Forelimb muscle (tissue), 1 donor: ENCODE measurements around the gene ADAR. TPM values are rescaled to one million over a fixed set of nuclear protein-coding genes. Genes with fewer than 3 reads are reported as not detected.
A peak's percentile ranks its signal among the peaks of the same experiment; 100 is the strongest.
"Not testable (repeated sequence)": the region's sequence is repeated elsewhere in the genome, so short reads cannot be mapped to it uniquely, and the experiment has no call there.

ENCODE experiments used
- DNase-seq: peaks from one replicate; pipeline ENCODE4 v3.0.0-alpha.2; 2013; ENCODE audit warnings: low read depth
- polyA plus RNA-seq: library from polyadenylated mRNA; unstranded; fragments of 120-200 nt; gene quantifications from one replicate; pipeline ENCODE4 v1.2.1, GENCODE V29; 2013; ENCODE audit not compliant: insufficient read length

ADAR gene, protein sequence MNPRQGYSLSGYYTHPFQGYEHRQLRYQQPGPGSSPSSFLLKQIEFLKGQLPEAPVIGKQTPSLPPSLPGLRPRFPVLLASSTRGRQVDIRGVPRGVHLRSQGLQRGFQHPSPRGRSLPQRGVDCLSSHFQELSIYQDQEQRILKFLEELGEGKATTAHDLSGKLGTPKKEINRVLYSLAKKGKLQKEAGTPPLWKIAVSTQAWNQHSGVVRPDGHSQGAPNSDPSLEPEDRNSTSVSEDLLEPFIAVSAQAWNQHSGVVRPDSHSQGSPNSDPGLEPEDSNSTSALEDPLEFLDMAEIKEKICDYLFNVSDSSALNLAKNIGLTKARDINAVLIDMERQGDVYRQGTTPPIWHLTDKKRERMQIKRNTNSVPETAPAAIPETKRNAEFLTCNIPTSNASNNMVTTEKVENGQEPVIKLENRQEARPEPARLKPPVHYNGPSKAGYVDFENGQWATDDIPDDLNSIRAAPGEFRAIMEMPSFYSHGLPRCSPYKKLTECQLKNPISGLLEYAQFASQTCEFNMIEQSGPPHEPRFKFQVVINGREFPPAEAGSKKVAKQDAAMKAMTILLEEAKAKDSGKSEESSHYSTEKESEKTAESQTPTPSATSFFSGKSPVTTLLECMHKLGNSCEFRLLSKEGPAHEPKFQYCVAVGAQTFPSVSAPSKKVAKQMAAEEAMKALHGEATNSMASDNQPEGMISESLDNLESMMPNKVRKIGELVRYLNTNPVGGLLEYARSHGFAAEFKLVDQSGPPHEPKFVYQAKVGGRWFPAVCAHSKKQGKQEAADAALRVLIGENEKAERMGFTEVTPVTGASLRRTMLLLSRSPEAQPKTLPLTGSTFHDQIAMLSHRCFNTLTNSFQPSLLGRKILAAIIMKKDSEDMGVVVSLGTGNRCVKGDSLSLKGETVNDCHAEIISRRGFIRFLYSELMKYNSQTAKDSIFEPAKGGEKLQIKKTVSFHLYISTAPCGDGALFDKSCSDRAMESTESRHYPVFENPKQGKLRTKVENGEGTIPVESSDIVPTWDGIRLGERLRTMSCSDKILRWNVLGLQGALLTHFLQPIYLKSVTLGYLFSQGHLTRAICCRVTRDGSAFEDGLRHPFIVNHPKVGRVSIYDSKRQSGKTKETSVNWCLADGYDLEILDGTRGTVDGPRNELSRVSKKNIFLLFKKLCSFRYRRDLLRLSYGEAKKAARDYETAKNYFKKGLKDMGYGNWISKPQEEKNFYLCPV
- polyA plus RNA-seq = 40.0 TPM

- DNase-seq = peak; percentile 97
These were observed at the start of gene ADAR for GRCh38 chr1:154607609-154608396. Gene ADAR (minus strand): TSS chr1:154608186. CDS start chr1:154608006, 180 bp downstream.

DNA sequence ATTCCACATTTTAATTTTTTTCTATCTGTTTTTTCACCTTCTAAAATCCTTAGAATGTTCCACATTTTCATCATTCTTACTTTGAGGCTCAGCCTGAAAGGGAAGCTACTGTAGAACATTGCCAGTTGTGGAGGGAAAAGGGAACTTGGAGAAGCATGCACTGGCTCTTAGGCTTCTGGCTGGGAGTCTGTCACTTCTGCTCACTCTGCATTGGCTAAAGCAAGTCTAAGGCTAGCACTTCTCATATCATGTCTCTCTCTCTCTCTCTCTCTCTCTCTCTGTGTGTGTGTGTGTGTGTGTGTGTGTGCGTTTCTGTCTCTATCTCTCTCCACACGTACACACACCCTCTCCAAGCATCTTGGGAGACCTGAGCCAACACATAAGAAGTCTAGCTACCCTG lies 49.6 kb upstream of the ADAR start:
- no peak for DNase-seq

GRCh38 chr1:154652893-154653292 lies 44.9 kb upstream of the ADAR start:
- no peak for DNase-seq

DNA sequence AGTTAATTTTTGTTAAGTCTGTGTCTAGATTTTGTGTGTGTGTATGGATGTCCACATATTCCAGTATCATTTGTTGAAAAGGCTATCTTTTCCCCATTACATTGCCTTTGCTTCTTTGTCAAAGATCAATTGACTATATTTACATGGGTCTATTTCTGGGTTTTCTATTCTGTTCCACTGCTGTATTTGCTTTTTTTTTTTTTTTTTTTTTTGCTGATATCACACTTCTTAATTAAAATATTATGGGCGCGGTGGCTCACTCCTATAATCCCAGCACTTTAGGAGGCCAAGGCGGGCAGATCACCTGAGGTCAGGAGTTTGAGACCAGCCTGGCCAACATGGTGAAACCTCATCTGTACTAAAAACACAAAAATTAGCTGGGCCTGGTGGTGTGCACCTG lies 36.7 kb upstream of the ADAR start:
- not testable (repeated sequence) for DNase-seq

- no peak for DNase-seq
These were observed 33.5 kb upstream of the ADAR start for GRCh38 chr1:154641534-154641933.

- DNase-seq = no peak
These were observed 31.9 kb upstream of the ADAR start for GRCh38 chr1:154639876-154640275.

DNA sequence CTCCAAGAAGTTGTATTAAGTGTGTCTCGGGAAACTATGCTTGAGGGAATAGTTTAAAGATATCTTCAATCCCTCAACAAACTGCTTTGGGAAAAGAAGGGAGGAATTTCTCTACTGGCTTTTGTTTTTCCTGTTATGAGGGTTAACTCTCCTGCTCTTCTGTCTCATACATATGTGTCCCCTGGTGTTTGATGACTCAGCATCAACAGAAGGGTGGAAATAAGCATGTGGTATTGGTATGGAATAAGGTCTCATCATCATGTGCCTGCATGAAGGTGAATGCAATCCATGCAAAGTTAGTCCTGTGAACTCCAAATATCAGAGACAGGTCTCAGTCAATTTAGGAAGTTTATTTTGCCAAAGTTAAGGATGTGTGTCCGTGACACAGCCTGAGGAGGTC lies 27.2 kb upstream of the ADAR start:
- DNase-seq = no peak

GRCh38 chr1:154629675-154630073 lies 21.7 kb upstream of the ADAR start:
- DNase-seq = no peak

DNA sequence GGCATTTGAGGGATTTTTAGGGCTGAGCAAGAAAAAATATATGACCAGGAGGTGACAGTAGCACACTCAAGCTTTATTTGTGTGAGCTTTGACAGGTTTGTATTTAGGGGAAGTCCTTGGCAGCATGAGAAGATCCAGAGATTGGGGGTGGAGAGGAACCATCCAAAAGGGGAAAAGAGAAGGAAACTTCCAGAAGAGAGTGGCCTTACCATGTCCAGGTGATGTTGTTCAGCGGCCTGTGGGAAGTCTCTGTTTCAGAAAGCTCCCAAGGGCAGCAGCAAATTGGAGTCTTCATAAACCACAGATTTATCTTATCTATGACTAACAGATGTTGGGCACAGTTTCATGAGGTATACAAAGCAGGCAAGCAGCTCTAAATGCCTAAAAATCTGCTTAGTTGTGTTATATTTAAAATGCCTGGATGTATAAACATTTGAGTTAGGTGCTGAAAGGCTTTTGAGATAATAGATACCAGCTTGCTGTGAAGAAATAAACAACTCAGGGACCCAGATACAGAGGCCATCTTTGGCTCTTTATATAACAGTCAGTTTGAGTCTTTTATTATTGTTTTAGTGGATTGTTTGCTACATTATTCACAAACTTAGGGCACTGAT lies 21.2 kb upstream of the ADAR start:
- DNase-seq = no peak

DNA sequence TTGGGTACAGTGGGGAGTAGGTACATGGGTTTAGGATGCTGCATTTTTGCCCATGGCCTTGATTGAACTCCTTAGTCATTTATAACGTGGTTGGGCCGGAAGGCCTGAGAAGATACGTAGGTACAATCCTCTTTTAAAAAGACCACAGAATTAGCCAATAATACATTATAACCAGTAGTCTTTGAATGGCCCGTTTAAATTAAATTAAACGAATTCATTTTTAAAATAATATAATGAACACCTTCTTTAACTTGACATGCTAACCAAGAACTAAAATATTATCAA lies 20.1 kb upstream of the ADAR start:
- DNase-seq = no peak

GRCh38 chr1:154627257-154628120 lies 19.5 kb upstream of the ADAR start:
- peak; percentile 47 for DNase-seq

- DNase-seq = no peak
These were observed 18.7 kb upstream of the ADAR start for GRCh38 chr1:154626456-154627256.

DNA sequence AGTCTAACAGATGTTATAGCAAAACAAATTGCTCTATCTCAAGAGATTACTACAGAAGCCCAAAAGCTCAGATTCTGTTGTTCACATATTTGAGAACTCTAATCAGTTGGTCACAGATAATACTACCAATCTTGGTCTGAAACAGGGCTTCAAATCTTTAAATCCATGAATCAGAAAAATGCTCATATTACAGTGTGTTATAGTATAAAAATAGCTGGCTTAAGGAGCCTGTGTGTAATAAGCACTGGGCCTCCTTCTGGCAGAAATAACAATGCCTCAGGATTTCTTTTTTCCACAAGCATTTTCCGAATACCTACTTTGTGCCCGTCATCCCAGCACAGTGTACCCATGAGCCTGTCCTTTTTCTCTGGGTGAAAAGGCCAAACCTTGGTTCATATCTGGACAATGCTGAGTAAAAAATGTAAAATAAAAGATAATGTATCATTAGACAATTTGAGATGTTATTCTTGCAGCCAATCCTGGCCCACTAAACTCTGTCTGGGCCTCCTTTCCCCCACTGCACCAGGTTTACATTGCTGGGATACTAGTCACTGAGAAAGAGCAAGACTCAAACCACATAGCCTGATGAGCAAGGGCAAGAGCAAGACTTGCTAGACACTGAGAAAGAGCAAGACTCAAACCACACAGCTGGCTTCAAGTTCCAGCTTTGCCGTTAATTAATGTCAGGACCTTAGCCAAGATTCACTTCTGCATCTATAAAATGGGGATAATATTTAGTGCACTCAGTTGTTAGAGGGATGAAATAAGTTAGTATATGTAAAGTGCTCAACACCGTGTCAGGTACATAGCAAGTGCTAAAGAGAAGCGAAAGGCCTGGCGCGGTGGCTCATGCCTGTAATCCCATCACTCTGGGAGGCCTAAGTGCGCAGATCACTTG lies 17.0 kb upstream of the ADAR start:
- no peak for DNase-seq

DNA sequence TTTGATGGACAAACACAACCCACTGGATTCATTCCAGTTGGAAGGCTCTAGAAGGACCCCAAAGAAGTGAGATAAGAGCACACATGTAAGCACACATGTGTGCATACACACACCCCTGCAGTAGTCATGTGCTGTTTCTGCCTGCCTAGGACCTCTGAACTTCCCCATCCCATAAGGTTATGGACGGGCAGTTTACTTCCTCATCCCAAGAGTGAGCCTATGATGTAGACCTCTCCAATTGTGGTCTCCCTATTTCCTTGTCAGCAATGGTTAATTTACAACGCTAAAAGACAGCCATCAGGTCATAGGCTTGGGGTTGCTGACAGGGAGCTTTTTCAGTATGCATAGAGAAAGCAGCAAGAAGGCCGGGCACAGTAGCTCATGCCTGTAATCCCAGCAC lies 15.4 kb upstream of the ADAR start:
- DNase-seq = no peak

DNA sequence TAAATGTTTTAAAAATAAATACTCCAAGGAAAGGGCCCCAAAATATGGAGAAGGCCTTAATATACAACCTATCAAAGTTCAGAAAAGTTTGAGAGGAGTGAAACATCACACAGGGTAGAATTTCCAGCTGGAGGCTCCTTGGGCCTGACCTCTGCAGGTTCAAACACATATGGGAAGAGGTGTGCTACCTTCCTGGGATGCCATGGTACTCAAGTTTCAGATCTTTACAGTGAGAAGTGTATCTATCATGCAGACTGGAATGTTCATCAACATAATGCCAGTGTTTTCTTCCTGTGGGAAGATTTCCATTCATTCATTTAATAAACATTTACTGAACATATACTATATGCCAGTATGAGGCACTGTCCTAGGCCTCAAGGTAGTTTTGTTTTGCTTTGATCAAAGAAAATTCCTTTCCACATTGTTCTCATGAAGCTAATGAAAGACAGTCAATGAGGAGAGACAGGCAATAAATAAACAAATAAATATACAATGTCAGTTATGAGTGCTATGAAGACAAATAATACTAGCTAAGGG lies 14.6 kb upstream of the ADAR start:
- DNase-seq = no peak

GRCh38 chr1:154621875-154622274 lies 13.9 kb upstream of the ADAR start:
- no peak for DNase-seq

- no peak for DNase-seq
These were observed 12.8 kb upstream of the ADAR start for GRCh38 chr1:154620751-154621150.
